Caki2 (cell line): ENCODE data around the gene ARL16. TPM values are rescaled to one million over a fixed set of nuclear protein-coding genes. Genes with fewer than 3 reads are reported as not detected.
A peak's percentile ranks its signal among the peaks of the same experiment; 100 is the strongest.

ENCODE experiments used
- DNase-seq: peaks from one replicate; pipeline ENCODE4 v3.0.0-alpha.2; 2015; ENCODE audit warnings: low read depth
- in situ Hi-C: cut with HindIII; loops from 2 replicates; pipeline ENCODE4 v1.10.0; 2016; ENCODE audit warnings: low sequenced_read_pairs, low pct_unique_long_range_greater_than_20kb, mixed read lengths
- total RNA-seq: library from RNA; depleted of rRNA; stranded (reverse); fragments of >200 nt; shearing (Covaris generic); gene quantifications from 2 replicates; pipeline ENCODE4 v1.2.3, GENCODE V29; 2014; ENCODE audit warnings: low replicate concordance

ARL16 gene
- total RNA-seq, 1 experiment from 2014 or later = 75.3 TPM

DNA sequence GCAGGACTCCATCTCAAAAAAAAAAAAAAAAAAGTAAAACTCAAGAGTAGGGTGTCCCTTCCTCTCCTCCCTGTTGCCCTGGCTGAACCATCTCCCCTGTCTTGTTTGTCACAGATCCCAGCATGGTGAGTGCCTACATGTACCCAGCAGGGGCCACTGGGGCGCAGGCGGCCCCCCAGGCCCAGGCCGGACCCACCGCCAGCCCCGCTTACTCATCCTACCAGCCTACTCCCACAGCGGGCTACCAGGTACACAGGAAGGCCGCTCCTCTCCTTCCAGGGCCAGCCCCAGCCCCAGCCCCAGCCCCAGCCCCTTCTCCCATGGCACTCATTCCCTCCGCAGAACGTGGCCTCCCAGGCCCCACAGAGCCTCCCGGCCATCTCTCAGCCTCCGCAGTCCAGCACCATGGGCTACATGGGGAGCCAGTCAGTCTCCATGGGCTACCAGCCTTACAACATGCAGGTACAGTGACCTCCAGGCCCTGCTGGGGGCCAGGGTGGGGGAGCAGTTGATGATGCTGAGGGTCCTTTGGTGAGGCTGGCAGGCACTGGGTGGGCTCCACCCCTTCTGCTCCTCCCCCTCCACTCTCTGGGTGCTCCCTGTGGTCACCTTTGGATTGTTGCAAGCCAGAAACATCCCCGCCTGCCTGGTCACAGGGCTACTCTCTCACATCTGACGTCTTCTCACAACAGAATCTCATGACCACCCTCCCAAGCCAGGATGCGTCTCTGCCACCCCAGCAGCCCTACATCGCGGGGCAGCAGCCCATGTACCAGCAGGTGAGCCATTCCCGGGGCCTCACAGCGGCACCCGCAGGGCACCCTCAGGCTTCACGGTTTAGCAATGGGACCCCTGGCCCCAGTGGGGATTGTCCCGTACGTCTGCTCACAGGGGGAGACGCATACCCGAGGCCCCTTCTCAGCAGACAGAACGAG, 17.0 kb upstream of the ARL16 start:
- no peak for DNase-seq
- in situ Hi-C loops = no loop called here

DNA sequence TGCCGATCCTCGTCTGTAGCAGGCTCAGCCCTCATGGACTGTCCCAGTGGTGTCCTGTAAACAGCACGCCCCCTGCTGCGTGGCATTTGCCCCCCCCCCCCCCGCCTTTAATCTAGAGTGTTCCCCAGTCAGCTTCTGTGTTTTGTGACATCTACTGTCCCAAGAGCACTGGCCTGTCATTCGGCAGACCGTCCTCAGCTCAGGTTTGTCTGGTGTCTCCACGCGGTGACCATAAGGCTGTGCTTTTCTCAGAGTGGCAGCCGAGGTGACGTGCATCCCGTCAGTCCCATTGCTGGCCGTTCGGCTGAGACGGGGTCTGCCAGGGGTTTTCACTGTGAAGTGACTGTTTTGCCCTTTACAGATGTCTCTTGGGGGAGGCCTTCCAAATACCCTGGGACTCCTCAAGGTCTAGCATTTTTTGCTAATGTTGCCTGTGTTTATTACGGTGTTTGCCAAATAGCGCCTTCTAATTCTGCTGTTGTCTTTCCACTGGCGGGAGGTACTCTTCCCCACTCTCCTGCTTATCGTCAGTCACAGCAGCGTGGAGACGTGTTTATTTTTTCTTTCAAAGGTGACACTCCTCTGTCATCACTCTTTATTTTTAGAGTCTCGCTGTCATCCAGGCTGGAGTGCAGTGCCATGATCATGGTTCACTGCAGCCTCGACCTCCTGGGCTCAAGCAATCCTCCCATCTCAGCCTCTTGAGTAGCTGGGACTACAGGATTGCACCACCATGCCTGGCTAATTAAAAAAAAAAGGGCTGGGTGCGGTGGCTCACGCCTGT, 13.9 kb upstream of the ARL16 start:
- in situ Hi-C loops = no loop called here
- DNase-seq = no peak

DNA sequence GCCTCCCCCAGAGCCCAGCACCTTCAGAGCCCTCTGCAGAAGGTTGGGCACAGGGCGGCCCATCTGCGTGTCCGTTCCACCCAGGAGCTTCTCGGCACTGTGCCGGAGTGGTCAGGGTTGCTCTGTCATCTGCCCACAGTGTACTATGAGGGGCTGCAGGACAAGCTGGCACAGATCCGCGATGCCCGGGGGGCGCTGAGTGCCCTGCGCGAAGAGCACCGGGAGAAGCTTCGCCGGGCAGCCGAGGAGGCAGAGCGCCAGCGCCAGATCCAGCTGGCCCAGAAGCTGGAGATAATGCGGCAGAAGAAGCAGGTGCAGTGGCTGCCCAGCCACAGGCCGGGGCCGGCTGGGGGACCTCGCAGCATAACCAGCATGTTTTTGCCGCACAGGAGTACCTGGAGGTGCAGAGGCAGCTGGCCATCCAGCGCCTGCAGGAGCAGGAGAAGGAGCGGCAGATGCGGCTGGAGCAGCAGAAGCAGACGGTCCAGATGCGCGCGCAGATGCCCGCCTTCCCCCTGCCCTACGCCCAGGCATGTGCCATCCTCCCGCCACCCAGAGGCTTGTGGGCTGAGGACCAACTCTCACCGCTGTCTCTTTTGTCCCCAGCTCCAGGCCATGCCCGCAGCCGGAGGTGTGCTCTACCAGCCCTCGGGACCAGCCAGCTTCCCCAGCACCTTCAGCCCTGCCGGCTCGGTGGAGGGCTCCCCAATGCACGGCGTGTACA, 12.8 kb upstream of the ARL16 start:
- DNase-seq = no peak
- in situ Hi-C loops = no loop called here

DNA sequence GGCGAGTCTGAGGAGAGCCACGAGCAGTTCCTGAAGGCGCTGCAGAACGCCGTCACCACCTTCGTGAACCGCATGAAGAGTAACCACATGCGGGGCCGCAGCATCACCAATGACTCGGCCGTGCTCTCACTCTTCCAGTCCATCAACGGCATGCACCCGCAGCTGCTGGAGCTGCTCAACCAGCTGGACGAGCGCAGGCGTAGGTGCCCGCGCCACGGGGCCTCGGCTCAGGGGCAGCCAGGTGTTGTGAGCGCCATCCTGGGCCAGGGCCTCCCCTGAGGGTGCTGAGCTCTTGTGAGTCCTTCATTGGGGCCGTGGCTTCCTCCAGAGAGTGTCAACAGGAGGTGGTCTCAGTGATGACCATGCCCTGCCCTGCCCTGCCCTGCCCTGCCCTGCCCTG, 12.2 kb upstream of the ARL16 start:
- no peak for DNase-seq
- in situ Hi-C loops = no loop called here

DNA sequence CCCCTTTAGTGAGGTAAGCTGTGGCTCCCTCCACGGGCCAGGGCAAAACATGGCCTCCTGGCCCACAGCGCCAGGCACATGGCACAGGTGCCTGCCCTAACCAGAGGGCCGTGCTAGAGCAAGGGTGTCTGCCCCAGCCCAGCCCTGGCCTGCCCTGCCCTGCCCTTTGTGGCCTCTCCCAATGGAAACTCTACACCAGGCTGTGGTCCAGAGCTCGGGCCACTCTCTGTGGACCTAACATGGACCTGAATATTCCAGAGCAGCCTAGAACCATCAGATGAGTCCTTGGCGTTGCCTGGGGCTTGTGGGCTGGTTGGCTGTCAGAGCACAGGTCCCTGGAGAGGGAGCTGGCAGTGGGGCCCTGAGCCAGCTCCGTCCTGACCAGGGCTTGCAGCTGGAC, 11.6 kb upstream of the ARL16 start:
- in situ Hi-C loops = no loop called here
- no peak for DNase-seq

DNA sequence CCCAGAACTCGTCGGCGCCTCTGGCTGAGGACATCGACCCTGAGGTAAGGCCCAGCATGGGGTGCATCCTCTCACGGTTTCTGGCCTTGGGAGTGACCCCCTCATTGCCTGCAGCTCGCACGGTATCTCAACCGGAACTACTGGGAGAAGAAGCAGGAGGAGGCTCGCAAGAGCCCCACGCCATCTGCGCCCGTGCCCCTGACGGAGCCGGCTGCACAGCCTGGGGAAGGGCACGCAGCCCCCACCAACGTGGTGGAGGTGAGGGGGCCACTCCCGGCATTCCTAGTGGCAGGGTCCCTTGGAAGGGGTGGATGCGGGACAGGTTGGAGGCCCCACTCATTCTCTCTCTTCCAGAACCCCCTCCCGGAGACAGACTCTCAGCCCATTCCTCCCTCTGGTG, 11.2 kb upstream of the ARL16 start:
- in situ Hi-C loops = no loop called here
- DNase-seq = no peak

DNA sequence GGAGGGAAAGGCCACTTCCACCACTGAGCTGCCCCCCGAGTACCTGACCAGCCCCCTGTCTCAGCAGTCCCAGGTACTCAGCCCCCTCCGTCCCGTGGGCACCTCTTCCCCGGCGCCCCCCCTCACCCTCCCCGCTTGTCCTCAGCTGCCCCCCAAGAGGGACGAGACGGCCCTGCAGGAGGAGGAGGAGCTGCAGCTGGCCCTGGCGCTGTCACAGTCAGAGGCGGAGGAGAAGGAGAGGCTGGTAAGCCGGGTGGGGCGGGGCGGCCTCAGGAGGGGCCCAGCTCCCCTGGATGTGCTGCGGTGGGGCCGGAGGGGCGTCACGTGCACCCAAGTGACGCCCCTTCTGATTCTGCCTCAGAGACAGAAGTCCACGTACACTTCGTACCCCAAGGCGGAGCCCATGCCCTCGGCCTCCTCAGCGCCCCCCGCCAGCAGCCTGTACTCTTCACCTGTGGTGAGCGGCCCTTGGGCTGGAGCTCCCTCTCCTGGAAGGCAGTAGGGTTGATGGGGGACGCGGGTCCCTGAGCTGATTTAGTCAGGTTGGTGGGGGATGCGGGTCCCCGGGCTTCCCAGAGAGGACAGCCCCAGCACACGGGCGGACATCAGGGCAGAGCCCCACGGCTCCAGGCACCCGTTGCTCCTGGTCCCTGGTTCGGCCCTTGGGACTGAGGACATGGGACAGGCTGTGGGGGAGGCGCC, 10.1 kb upstream of the ARL16 start:
- DNase-seq = no peak
- in situ Hi-C loops = no loop called here

DNA sequence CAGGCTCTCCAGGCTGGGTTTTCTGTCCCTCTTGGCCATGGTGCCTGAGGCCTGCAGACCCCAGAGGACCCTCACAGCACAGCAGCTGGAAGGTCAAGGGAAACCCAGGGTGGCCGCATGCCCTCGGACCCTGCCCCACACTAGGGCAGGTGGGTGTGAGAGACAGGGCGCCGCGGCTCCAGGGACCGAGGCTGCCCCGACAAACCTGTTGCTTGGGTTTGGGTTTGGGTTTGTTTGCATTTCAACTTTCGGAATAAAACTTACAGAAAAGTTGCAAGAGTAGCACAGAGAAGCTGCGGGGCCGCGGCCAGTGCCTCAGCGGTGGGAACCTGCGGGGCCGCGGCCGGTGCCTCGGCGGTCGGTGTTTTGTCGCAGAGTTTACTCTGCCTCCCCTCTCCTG, 8.0 kb upstream of the ARL16 start:
- no peak for DNase-seq
- in situ Hi-C loops = no loop called here

DNA sequence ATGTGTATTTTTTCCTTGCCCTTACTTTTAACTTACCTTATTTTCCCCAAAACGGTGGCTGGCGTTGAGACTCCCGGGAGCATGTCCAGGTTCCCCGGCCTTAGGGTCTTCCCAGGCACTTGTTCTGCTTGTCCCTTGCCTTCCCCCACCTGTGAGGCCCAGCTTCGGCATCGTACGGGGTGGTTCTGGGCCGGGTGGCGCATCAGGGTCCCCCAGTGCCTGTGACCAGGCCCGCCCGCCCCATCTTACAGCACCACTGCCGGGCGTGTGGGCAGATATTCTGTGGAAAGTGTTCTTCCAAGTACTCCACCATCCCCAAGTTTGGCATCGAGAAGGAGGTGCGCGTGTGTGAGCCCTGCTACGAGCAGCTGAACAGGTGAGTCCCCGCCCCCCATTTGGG, 7.6 kb upstream of the ARL16 start:
- no peak for DNase-seq
- in situ Hi-C loops = no loop called here

DNA sequence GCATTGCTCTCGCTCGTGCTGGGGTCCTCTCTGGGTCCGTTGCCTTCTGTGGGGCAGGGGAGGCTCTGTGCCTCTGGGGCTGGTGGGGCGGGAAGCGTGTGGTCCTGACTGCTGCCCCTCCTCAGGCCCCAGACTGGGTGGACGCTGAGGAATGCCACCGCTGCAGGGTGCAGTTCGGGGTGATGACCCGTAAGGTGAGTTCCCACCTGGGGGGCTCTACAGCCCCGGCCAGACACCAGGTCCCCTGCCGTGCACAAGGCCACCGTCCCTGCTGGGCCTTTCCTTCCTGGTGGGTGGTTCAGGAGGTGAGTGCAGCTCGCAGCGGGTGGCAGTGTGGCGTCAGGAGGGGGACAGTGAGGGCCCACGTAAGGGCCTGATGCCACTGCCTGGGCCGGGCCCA, 7.0 kb upstream of the ARL16 start:
- in situ Hi-C loops = no loop called here

DNA sequence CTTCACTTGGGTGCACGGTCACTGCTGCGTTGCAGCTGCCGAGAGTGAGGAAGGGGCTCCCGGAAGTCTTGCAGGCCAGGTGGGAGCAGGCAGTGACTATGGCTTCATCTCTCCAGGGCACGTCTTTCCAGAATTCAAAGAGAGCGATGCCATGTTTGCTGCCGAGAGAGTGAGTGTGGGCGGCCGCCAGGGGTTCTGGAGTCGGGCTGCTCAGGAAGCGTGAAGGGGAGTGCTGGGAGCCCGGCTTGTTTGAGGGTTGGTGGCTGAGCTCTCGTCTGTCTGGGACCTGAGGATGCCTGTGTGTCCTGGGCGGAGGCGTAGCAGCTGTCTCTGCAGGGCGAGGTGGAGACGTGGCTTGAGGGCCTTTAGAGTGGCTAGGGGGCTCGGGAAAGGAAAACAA, 6.5 kb upstream of the ARL16 start:
- in situ Hi-C loops = no loop called here
- DNase-seq = no peak

More for the DNA sequence above, 7.0 kb upstream of the ARL16 start:
- no peak for DNase-seq

DNA sequence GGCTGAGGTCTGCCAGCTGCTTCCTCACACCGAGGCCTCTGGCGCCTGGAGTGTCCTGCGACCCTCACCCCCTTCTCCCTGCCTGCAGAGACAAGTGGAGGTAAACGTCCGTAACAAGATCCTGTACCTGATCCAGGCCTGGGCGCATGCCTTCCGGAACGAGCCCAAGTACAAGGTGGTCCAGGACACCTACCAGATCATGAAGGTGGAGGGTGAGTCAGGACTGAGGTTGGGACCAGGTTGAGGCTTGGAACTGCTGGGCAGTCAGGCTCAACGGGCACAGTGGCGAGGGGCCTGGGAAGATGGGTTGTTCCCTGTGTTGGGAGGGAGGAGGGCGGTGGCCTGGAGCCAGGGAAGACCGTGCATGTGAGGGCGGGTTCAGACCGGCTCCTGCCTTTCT, 5.0 kb upstream of the ARL16 start:
- in situ Hi-C loops = no loop called here
- no peak for DNase-seq

DNA sequence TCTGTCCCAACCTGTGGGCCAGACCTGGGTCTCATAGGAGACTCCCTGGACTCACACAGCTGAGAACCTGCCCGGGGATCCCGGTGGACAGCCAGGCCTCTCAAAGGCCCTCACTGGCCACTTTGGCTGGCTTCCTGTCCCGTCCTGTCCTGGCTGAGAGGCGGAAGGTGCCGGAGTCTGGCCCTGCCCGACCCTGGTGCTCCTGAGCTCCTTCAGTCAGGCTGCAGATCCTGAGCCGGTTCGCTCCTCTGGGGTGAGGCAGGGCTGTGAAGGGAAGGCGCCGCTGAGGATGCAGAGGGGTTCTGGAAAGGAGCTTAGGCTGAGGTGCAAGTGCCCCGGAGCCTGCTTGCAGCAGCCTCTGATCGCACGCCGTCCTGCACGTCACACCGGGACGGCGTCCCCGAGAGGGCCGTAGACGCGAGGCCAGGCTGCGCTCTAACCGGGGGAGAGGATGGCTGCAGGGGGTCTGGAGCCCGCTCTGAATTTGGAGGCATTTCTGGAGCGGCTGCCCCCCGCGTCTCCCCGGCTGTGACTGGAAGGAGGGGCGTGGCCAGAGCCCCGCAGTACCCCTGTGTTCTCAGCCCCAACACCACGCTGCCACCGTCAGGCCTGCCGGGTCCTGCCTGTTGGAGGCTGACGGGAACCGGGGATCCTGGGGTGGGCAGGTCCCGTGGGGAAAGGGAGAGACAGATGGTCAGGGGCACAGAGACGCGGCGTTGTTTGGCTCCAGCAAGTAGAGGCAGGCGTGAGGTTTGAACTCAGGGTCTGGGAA, 4.4 kb upstream of the ARL16 start:
- DNase-seq = no peak
- in situ Hi-C loops = no loop called here

DNA sequence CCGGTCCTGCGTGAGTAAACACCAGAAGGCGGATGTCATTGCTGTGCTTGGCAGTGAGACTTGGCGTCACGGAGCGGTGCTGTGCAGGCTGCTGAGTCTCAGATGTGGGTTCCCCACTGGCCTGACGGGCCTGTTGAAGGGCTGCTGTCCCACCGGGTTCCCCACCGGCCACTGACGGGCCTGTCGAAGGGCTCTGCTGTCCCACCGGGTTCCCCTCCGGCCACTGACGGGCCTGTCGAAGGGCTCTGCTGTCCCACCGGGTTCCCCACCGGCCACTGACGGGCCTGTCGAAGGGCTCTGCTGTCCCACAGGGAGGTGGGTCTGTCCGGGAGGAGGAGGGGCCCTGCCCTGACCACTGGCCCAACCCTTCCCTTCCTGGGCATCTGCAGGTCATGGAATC, 3.0 kb upstream of the ARL16 start:
- in situ Hi-C loops = no loop called here
- no peak for DNase-seq

DNA sequence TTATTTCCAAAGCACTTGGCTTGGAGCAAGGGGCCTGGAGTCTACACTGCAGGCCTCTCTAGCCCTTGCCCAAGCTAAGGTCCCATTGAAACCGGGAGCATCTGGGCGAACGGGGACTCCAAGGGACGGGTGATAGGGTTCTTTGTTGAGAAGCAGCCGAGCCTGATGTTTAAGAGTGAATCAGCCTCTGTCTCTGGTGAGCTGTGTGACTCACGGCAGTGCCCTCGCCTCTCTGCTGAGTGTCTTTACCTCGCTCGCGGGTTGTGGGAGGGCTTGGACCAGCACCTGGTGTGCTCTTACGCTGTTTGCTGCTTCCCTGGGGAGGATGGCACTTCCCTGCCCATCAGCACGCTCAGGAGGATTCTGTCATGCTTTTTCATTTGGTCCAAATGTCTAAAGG, 1.5 kb upstream of the ARL16 start:
- DNase-seq = peak; percentile 49
- in situ Hi-C loops = no loop called here

DNA sequence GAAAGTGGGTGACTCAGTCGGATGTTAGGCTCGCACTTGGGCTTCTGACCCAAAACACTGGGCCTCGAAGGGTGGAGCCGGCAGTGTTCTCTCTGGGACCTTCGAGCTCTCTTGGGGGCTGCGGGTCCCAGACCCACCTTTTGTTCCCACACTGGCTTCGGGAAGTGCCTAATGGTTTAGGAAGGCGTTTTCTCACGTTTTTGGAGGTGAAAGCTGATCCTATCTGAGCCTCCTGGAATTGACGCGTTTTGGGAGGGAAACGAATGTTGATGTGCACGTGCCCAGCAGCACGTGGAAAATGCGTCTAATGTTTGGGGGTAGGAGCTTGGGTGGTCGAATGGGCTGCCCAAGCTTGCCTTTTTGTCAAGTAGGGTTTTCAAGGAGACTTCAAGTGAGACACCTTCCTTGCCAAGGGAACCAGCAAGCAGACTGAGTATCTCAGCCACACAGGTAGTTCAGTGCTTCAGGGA, 880 bp upstream of the ARL16 start:
- DNase-seq = no peak
- in situ Hi-C loops = no loop called here

DNA sequence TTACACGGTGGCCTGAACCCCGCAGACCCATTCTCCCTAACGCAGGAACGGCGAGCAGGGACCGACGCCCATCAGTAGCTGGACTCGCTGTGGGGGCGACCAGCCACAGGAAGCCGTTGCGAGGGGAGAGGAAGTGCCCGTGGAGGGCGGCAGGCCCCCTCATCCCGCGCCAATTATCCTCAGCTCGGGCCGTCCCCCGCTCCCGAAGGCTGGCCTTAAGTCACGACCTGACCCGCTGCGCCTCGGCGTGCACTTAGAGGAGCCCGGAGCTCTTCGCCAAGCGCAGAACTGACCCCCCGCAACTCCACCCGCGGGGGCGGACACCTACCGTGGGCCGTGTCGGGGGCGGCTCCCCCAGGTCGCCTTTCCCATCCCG, 401 bp downstream of the ARL16 start:
- in situ Hi-C loops = no loop called here

More for the DNA sequence above, 401 bp downstream of the ARL16 start:
- DNase-seq = no peak
